Measurements from ENCODE around the gene PTPN3.

The PTPN3 gene

DNA sequence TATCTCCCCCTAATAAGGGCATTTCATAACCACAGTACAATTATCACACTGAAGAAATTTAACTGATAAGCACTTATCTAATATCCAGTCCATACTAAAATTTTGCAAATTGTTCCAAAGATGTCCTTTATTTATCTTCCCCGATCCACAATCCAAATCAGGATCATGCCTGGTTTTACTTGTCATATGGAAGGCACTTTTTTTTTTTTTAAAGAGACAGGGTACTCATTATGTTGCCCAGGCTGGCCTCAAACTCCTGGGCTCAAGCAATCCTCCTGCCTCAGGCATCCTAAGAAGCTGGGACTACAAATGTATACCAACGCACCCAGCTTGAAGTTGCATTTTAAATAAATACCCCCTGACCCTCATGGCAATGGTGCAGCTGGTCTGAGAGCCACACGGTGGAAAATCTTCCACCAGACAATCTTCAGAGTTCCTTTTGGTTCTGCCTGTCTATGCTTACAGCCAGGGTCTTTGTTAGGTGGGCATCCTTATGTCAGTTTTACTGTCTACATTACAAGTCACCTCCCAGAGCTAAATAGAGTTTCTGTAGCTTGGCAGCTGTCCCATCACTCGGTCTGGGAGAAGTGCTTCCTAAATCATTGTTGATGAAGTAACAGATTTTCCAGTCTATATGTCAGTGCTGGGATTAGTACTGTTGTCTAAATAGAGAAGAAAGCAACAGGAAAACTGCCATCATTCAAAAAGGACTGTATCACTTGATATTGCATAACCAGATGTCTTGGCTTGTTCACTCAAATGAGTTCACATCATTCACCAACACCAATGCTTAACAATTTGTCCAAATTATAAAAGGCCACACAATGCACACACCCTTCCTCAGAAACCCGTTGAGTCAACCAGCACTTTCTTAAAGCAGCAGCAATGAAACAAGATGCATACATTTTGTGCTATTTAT is 26.4 kb downstream of the PTPN3 start:
- no peak for TF ChIP-seq CTCF (IDR thresholded peaks at IDR 0.05; ENCODE audit: low read depth, low read length)
- H3K4me3 ChIP-seq (replicated peaks in 1 of 2; ENCODE audit: low read depth in 2 of 2, low read length in 2 of 2): no peak overlapping the region
- DNase-seq (ENCODE audit: low read depth in 2 of 2): peak in 1 of 2 donors; percentile 18

- peak; percentile 96 for TF ChIP-seq CTCF (IDR thresholded peaks at IDR 0.05; ENCODE audit: low read depth, low read length)
- no peak overlapping the region for H3K4me3 ChIP-seq (replicated peaks in 1 of 2; ENCODE audit: low read depth in 2 of 2, low read length in 2 of 2)
- peak; percentile 86 to 87 for DNase-seq (ENCODE audit: low read depth in 2 of 2)
These were observed 28.3 kb downstream of the PTPN3 start for GRCh38 chr9:109469646-109470358.

GRCh38 chr9:109468927-109469326 is 29.2 kb downstream of the PTPN3 start:
- H3K4me3 ChIP-seq (replicated peaks in 1 of 2; ENCODE audit: low read depth in 2 of 2, low read length in 2 of 2): no peak overlapping the region
- TF ChIP-seq CTCF (IDR thresholded peaks at IDR 0.05; ENCODE audit: low read depth, low read length): no peak
- peak in 1 of 2 donors; percentile 3 for DNase-seq (ENCODE audit: low read depth in 2 of 2)

DNA sequence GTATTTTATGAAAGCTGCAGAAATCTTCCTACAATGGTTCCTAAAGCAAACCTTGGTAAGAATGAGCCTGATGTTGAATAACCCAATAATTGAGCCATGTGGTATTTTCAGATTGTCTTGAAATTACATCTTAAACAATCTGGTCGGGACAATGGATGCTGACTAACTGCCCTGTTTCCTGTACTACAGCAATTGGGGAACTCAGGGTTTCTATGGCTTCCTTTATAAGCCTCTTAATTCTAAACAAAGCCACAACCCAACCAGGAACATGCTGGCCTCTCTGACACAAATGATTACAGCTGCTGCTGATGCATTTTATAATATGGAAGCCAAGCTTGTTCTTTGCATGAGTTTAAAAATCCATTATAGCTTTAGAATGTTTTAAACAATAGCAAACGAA is 30.2 kb downstream of the PTPN3 start:
- peak; percentile 32 to 64 for DNase-seq (ENCODE audit: low read depth in 2 of 2)
- no peak overlapping the region for H3K4me3 ChIP-seq (replicated peaks in 1 of 2; ENCODE audit: low read depth in 2 of 2, low read length in 2 of 2)
- no peak for TF ChIP-seq CTCF (IDR thresholded peaks at IDR 0.05; ENCODE audit: low read depth, low read length)

- H3K4me3 ChIP-seq (replicated peaks in 1 of 2; ENCODE audit: low read depth in 2 of 2, low read length in 2 of 2): no peak overlapping the region
- peak; percentile 23 to 33 for DNase-seq (ENCODE audit: low read depth in 2 of 2)
- no peak for TF ChIP-seq CTCF (IDR thresholded peaks at IDR 0.05; ENCODE audit: low read depth, low read length)
These were observed 31.2 kb downstream of the PTPN3 start for GRCh38 chr9:109466623-109467590.

DNA sequence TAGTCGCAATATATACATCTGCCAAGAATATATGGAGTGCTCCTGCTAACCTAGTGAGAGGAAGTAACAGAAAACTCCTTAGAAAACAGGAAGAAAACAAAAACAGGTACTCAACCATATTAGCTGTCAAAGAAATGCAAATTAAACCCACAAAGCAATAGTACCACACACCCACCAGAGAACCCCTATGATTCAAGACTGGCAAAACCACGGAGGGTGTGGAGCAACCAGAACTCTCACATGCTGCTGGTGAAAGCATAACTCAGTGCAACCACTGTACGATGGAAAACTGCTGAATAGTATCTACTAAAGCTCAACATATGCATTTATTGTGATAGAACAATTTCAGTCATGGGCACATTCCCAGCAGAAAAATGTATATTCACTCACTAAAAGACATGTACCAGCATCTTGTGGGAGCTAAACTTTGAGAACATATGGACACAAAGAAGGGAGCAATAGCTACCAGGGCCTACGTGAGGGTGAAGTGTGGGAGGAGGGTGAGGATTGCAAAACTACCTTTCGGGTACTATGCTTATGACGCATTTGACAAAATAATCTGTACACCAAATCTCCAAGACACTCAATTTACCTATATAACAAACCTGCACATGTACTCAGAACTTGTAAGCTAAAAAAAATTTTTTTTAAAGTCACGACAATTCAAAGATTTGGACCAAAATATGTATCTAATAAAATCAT is 34.0 kb downstream of the PTPN3 start:
- H3K4me3 ChIP-seq (replicated peaks in 1 of 2; ENCODE audit: low read depth in 2 of 2, low read length in 2 of 2): no peak overlapping the region
- no peak for DNase-seq (ENCODE audit: low read depth in 2 of 2)
- no peak for TF ChIP-seq CTCF (IDR thresholded peaks at IDR 0.05; ENCODE audit: low read depth, low read length)

All from cardiac fibroblast (primary cell).